ENCODE measurements around the gene FGD4. TPM values are rescaled to one million over a fixed set of nuclear protein-coding genes. Genes with fewer than 3 reads are reported as not detected.
A peak's percentile ranks its signal among the peaks of the same experiment; 100 is the strongest.
"Not testable (repeated sequence)": the region's sequence is repeated elsewhere in the genome, so short reads cannot be mapped to it uniquely, and the experiment has no call there.

The FGD4 gene
- total RNA-seq, 1 donor from 2014 or later, result 17.4 TPM

- no peak for ATAC-seq
These were observed 97.6 kb downstream of the FGD4 start for GRCh38 chr12:32496946-32497345.

GRCh38 chr12:32497864-32498263 is 98.5 kb downstream of the FGD4 start:
- peak; percentile 67 for ATAC-seq

DNA sequence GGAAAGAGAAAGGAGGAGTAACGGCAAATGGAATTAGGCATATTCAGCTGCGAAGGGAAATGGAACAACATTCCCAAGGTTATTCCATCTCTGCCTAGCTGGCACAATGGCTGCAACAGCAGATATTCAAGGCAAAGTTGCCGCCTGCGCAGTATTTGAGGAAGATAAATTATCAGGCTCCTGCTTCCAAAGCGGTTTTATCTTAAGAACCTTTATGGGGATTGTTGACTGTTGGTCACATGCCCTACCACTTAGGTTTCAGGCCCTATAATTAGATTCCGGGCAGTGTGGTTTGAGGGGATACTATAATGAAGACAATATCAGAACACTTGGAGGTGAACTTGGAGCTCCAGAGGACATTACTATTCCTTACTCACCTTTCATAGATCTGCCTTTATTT is 99.7 kb downstream of the FGD4 start:
- no peak for ATAC-seq

DNA sequence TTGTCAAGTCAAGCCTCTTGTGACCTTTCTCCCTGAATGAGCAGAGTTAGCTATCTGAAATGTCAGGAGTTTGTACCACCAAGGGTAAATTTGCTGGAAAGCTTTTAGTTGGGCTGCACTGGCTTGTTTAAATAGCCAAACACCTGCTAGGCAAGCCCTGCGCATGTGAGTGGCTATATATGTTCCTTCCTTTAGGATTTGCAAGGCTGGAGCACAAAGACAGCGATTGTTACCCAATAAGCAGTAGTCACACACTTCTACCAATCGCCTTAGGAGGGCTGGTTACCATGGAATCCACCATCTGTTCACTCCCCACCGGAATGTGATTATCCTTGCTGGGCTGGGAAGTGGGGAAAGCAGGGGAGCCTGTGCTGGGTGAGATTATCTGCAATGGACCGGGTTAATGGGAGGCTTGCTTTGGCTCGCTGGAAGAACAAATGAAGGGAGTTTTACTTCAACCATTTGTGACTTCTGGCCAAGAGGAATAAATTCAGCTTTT is 102.5 kb downstream of the FGD4 start:
- ATAC-seq, result peak; percentile 49

DNA sequence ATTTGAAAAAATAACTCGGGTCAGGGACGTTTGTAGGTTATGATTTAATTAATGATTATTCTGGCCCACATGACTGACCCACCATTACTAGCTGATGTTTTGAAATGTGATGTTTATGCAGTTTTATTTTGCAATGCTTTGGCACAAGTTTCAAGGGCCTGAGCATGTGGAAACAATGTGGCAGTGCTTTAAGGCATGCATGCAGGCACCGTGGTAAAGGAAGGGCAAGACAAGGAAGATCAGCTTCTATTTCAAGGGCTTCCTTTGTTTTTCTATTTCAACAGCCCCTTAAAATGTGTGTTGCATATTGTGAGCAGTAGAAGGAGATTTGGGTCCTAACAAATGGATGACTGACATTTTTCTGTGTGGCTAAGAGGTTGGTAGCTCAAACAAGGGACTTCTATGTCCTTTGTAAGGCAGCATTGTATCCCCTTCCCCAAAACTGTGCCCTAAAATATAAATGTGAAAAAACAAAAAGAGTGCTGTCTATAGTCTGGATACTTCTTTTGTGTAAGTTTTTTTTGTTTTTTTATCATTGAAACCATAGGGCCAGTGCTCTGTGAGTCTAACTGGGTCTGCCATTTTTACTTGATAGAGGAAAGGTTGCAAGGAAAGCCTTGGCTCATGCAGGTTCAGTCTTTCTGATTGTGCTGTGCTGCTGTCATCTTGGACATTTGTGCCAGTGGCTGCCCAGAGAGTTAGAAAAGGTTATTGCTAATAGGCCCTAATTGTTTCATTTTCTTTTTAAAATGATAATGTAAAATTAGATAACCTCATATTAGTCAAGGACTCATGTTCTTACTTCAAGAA is 103.5 kb downstream of the FGD4 start:
- peak; percentile 37 for ATAC-seq

DNA sequence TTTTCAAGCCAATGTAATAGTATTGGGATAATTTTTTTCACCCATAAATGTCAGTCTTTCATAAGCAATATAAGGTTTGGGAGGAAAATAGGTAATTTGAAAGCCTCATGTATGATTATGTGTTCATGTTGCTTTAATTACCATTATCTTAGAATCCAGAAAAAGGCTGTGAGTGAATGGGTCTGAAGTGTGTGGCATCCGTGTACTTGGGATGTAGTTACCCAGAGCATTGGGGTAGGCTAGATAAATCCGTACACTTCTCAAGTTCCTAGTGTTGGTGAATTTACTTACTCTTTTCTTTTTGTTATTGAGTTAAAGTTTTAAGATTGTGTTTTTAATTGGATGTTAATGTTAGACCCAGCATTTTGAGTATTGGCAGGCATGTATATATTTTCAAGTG is 104.4 kb downstream of the FGD4 start:
- no peak for ATAC-seq

DNA sequence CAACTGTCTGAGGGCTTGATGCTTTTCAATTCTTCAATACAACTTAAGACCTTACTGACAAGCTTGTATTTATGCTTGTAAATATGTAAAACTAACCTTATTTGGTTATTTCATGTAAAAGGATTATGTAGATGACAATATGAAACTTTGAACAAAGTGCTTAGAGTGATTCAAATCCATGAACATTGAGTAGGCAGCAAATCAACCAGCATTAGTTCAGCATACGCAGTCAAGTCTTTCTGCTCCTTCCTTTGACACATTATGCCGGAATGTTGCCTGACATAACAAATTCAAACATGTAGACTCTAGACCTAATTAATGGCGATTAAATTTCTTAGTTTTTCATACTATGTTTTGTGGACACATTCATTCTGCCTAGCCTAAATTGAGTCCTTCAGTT is 105.2 kb downstream of the FGD4 start:
- ATAC-seq, result peak; percentile 81

GRCh38 chr12:32505067-32505945 is 105.9 kb downstream of the FGD4 start:
- ATAC-seq, result no peak

GRCh38 chr12:32507096-32507941 is 108.0 kb downstream of the FGD4 start:
- not testable (repeated sequence) for ATAC-seq

DNA sequence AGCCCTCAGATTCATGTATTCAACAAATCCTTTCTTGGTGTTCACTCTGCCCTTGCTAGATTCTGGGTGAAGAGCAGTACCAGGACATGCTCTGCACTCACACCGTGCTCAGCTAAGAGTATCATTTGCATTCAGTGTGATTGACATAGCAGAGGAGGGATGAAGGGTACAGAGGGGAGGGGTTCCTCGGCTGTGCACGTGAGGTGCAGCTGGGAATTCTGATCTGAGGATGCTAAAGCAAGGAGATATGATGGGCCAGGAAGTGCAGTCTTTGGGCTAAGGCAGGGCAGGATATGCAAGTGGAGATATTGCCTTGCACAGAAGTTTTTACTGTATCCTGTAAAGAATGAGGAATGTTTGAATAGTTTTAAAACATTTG is 108.6 kb downstream of the FGD4 start:
- no peak for ATAC-seq

GRCh38 chr12:32508626-32509025 is 109.3 kb downstream of the FGD4 start:
- peak; percentile 50 for ATAC-seq

DNA sequence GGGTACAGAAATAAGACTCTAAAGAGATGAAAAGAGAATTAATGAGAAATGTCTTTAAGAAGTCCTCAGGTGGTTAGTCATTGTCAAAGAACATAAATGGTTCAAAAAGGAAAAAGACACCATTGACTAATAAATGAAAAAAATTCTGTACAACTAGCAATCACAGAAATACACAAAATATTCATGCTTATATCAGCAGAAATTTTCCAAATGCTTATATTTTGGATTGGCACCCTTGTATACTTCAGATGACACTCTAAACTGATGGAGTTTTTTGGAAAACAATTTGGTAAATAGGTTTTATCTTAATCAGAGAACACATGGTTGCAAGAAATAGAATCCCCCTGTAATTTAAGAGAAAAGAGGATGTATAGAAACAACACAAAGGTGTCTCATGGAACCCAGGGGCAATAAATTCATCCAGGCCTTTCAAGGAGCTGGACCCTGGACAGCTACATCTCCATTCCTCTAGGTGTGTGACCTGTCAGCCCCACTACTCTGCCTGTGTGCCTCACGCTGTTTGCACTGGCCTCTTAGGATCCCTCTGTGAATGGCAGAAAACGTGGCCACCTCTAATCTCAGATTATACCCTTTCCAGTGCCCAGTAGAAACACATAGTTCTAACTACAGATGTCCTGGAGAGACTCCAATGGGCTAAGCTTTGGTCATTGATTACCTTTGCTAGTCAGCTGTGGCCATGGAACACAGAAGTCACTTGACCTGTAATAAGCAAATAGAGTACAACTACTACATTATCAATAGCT is 110.2 kb downstream of the FGD4 start:
- ATAC-seq, result no peak

- not testable (repeated sequence) for ATAC-seq
These were observed 112.6 kb downstream of the FGD4 start for GRCh38 chr12:32511976-32512375.

DNA sequence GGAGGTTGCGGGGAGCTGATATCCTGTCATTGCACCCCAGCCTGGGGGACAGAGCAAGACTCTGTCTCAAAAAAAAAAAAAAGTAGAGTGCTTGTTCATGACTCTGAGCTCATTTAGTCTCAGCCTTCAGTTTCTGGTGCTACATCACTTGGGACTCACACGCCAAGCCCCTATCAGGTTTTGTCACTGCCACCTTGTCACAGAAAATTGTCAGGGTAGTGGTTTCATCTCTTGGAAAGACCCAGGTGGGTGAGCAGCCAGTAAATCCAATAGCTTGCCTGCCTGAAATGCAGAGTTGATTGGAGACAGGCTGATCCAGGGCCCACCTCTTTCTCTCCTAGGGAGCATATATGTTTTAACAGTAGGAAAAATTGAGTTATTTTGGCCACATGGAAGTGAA is 113.0 kb downstream of the FGD4 start:
- no peak for ATAC-seq

- no peak for ATAC-seq
These were observed 113.6 kb downstream of the FGD4 start for GRCh38 chr12:32512910-32513309.

DNA sequence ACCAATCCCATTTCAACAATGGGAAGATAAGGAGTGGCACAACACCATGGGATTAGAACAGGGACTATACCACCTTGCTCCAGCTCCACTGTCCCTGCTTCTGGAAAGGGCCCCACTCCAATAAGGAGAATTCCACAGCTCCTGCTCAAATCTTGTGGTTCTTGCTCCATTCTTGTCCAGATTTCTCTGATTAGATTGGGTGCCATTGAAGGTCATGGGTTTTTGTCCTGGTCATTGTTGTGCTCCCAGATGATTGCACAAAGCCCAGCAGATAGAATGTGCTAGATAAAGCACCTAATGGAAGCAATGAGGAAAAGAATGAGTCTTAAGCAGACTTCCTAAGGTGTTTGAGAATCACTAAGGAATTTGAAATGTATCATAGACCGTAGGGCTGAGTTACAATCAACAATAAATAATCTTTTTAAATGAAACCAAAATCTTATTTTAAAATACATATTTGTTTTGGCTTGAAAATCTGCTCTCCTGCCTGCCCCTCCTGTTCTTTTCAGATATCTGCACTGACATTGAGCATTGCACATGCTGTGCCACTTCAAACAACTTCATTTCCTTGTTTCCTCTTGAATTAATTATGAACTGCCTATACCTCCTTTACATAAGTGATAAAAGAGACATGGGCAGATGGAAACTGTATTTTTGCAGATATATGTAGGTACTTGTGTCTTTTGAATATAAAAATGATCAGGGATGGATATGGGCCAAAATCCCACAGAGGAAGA is 115.9 kb downstream of the FGD4 start:
- ATAC-seq, result no peak

GRCh38 chr12:32516230-32516629 is 116.9 kb downstream of the FGD4 start:
- ATAC-seq, result no peak

- ATAC-seq, result no peak
These were observed 118.6 kb downstream of the FGD4 start for GRCh38 chr12:32517966-32518365.

GRCh38 chr12:32519047-32519446 is 119.7 kb downstream of the FGD4 start:
- ATAC-seq, result no peak

DNA sequence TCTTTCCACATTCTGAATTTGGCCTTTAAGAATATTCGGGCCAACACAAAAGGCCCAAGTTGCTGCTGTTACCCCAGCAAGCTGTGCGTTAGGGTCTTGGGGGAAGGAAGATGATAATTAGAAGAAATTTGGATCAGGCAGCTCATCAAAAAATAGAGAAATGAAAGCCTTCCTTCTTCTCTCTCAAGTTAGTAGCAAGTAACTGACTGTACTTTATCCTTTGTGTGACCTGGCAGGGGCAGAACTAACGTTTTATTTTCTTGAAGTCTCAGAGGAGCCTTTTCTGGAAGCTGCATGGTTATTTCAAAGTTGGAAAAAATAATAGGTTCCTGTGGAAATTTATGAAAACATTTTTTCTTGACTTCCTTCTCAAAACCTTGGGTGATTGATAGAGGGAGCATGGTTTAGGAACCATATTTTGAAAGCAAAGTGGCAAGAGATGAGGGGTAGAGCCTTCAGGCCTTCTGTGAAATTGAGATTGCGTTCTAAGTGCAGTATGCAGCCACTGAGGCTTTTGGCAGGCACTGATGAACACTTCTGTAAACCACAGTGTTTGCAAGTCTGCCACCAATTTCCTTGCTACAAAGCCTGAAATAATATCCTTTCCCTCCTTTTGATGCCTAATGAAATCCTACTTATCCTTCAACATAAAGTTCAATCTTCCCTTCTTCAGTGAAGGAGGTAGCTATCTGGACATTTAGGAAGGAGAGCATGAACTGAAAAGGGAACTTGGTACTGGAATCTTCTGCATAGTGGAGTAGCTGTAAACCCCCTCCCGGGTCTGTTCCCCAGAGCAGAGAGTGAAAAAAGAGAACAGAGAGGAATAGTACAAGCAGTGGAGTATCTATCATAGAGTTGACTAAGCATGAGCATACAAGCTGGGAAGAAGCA is 123.2 kb downstream of the FGD4 start:
- ATAC-seq, result no peak
